GM12878 (cell line): ENCODE measurements around the gene PLIN3.

Experiments
- BRCA1 ChIP-seq: IDR thresholded peaks from 2 replicates; pipeline ENCODE4 v1.6.1; 2011; ENCODE audit warnings: low read depth, low read length, improper control_type of control experiment
- EZH2 ChIP-seq: IDR thresholded peaks from 2 replicates; pipeline ENCODE4 v1.6.1; 2012; ENCODE audit warnings: low read depth, mild to moderate bottlenecking, control low read depth, inconsistent platforms, low read length, borderline replicate concordance; ENCODE audit not compliant: control insufficient read depth
- HDAC2 ChIP-seq: fragments of 200-600 bp; sonication (generic); IDR thresholded peaks from 2 replicates; pipeline ENCODE4 v1.6.1; 2017
- JUNB ChIP-seq: IDR thresholded peaks from 2 replicates; pipeline ENCODE4 v1.6.1; 2016; ENCODE audit warnings: antibody characterized with exemption, mild to moderate bottlenecking
- POLR2A ChIP-seq: IDR thresholded peaks from 2 replicates; pipeline ENCODE4 v1.6.1; 2011; ENCODE audit warnings: low read depth, mild to moderate bottlenecking, low read length
- RCOR1 ChIP-seq: conservative IDR thresholded peaks from 2 replicates; pipeline ENCODE4 v1.6.1; 2012; ENCODE audit warnings: low read depth, low read length, improper control_type of control experiment
- TAF1 ChIP-seq: IDR thresholded peaks from 2 replicates; pipeline ENCODE4 v1.6.1; 2011; ENCODE audit warnings: mild to moderate bottlenecking, low read depth, low read length, borderline replicate concordance
- YY1 ChIP-seq: IDR thresholded peaks from 2 replicates; pipeline ENCODE4 v1.6.1; 2011; ENCODE audit warnings: low read depth, mild to moderate bottlenecking, low read length
- TF ChIP-seq, protein P1 (sequence below), 3 experiments: IDR thresholded peaks in 2 of 3; conservative IDR thresholded peaks in 1 of 3; 2 replicates each; pipeline ENCODE4 v1.5.1; 2011; ENCODE audit warnings: low read depth in 3 of 3, low read length in 3 of 3, mild to moderate bottlenecking in 3 of 3, control low read depth in 2 of 3, moderate library complexity in 2 of 3, inconsistent platforms in 1 of 3, mixed read lengths in 1 of 3; ENCODE audit not compliant: control insufficient read depth in 2 of 3, insufficient read depth in 1 of 3; ENCODE audit errors: extremely low read depth in 1 of 3
- TF ChIP-seq, protein P2 (sequence below): IDR thresholded peaks from 2 replicates; pipeline ENCODE4 v1.6.1; 2012; ENCODE audit warnings: low read length, inconsistent platforms
- TF ChIP-seq, protein P3 (sequence below): IDR thresholded peaks from 2 replicates; pipeline ENCODE4 v1.6.1; 2011; ENCODE audit warnings: low read depth, low read length, improper control_type of control experiment, borderline replicate concordance

DNA sequence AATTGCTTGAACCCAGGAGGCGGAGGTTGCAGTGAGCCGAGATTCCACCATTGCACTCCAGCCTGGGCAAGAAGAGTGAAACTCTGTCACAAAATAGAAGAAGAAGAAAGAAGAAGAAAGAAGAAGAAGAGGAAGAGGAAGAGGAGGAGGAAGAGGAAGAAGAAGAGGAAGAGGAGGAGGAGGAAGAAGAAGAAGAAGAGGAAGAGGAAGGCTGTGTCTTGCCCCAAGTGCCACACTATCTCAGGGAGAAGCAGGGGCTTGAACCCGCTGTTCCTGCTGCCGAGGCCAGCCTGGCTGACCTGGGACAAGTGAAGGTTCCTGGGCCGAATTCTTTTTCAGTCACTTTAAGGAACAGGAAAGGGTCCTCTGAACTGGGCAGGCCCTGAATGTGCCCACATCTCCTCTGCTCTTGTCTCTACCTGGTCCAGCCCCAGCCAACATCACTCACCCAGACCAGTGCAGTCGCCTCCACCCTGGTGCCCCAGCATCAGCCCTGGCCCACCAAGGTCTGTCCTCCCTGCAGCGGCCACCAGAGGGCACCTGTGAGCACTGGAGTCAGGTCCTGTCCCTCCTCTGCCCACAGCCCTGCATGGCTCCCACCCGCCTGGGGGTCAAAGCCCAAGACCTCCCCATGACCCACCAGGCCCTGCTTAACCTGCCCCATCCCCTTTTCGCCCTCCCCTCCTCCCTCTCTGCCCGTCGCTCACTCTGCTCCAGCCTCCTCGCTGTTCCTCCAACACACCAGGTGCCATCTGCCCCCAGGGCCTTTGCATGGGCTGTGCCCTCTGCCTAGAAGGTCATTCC lies 55.9 kb downstream of the PLIN3 start:
- TF ChIP-seq EZH2 (no peak), JUNB (no peak), RCOR1 (no peak), POLR2A (no peak), BRCA1 (no peak), TAF1 (no peak), HDAC2 (no peak), YY1 (peak; percentile 83)
- TF ChIP-seq, protein P1, sequence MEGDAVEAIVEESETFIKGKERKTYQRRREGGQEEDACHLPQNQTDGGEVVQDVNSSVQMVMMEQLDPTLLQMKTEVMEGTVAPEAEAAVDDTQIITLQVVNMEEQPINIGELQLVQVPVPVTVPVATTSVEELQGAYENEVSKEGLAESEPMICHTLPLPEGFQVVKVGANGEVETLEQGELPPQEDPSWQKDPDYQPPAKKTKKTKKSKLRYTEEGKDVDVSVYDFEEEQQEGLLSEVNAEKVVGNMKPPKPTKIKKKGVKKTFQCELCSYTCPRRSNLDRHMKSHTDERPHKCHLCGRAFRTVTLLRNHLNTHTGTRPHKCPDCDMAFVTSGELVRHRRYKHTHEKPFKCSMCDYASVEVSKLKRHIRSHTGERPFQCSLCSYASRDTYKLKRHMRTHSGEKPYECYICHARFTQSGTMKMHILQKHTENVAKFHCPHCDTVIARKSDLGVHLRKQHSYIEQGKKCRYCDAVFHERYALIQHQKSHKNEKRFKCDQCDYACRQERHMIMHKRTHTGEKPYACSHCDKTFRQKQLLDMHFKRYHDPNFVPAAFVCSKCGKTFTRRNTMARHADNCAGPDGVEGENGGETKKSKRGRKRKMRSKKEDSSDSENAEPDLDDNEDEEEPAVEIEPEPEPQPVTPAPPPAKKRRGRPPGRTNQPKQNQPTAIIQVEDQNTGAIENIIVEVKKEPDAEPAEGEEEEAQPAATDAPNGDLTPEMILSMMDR (IDR thresholded peaks at IDR 0.05 in 2 of 3, conservative IDR thresholded peaks at IDR 0.05 in 1 of 3; ENCODE audit: control insufficient read depth in 2 of 3, extremely low read depth in 1 of 3, insufficient read depth in 1 of 3, low read depth in 3 of 3, low read length in 3 of 3): peak; percentile 87 to 96 (median 96)
- TF ChIP-seq, protein P2, sequence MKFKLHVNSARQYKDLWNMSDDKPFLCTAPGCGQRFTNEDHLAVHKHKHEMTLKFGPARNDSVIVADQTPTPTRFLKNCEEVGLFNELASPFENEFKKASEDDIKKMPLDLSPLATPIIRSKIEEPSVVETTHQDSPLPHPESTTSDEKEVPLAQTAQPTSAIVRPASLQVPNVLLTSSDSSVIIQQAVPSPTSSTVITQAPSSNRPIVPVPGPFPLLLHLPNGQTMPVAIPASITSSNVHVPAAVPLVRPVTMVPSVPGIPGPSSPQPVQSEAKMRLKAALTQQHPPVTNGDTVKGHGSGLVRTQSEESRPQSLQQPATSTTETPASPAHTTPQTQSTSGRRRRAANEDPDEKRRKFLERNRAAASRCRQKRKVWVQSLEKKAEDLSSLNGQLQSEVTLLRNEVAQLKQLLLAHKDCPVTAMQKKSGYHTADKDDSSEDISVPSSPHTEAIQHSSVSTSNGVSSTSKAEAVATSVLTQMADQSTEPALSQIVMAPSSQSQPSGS: no peak
- TF ChIP-seq, protein P3, sequence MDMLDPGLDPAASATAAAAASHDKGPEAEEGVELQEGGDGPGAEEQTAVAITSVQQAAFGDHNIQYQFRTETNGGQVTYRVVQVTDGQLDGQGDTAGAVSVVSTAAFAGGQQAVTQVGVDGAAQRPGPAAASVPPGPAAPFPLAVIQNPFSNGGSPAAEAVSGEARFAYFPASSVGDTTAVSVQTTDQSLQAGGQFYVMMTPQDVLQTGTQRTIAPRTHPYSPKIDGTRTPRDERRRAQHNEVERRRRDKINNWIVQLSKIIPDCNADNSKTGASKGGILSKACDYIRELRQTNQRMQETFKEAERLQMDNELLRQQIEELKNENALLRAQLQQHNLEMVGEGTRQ: no peak
